IMR-90 (cell line): ENCODE data around the gene BCL7A. TPM values are rescaled to one million over a fixed set of nuclear protein-coding genes. Genes with fewer than 3 reads are reported as not detected.

Source experiments
- polyA plus RNA-seq, 3 experiments: library from polyadenylated mRNA; depleted of rRNA; stranded (reverse); fragments of >200 nt; gene quantifications; 2 replicates each; pipeline ENCODE4 v1.2.3, GENCODE V29; 2012; ENCODE audit warnings: low replicate concordance in 1 of 3
- total RNA-seq: library from RNA; depleted of rRNA; stranded (reverse); fragments of >200 nt; gene quantifications from 2 replicates; pipeline ENCODE4 v1.2.3, GENCODE V29; 2012
- TF ChIP-seq, protein P1 (sequence below): conservative IDR thresholded peaks from 2 replicates; pipeline ENCODE4 v1.5.1; 2012; ENCODE audit warnings: mild to moderate bottlenecking, low read depth, low read length, improper control_type of control experiment

Gene BCL7A
- total and polyA plus RNA-seq, 2 of the 4 experiments (the other 2 are of a cell fraction): 5.6 to 7.9 TPM

GRCh38 chr12:121992059-121992879 is 29.4 kb upstream of the BCL7A start (continued):
- TF ChIP-seq, protein P1, sequence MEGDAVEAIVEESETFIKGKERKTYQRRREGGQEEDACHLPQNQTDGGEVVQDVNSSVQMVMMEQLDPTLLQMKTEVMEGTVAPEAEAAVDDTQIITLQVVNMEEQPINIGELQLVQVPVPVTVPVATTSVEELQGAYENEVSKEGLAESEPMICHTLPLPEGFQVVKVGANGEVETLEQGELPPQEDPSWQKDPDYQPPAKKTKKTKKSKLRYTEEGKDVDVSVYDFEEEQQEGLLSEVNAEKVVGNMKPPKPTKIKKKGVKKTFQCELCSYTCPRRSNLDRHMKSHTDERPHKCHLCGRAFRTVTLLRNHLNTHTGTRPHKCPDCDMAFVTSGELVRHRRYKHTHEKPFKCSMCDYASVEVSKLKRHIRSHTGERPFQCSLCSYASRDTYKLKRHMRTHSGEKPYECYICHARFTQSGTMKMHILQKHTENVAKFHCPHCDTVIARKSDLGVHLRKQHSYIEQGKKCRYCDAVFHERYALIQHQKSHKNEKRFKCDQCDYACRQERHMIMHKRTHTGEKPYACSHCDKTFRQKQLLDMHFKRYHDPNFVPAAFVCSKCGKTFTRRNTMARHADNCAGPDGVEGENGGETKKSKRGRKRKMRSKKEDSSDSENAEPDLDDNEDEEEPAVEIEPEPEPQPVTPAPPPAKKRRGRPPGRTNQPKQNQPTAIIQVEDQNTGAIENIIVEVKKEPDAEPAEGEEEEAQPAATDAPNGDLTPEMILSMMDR: no peak
